CD4-positive, alpha-beta T cell treated with Interleukin-6 at 100 ng/mL for 8 hours (primary cell): ENCODE results near the gene CENPU.
A peak's percentile ranks its signal among the peaks of the same experiment; 100 is the strongest.
"Not testable (repeated sequence)": the region's sequence is repeated elsewhere in the genome, so short reads cannot be mapped to it uniquely, and the experiment has no call there.

Experiments used
- DNase-seq: peaks from one replicate; pipeline ENCODE4 v3.0.0-alpha.2; 2020; ENCODE audit warnings: mixed read lengths, low spot score

CENPU gene

GRCh38 chr4:184751585-184751956 lies 17.7 kb upstream of the CENPU start:
- no peak for DNase-seq

DNA sequence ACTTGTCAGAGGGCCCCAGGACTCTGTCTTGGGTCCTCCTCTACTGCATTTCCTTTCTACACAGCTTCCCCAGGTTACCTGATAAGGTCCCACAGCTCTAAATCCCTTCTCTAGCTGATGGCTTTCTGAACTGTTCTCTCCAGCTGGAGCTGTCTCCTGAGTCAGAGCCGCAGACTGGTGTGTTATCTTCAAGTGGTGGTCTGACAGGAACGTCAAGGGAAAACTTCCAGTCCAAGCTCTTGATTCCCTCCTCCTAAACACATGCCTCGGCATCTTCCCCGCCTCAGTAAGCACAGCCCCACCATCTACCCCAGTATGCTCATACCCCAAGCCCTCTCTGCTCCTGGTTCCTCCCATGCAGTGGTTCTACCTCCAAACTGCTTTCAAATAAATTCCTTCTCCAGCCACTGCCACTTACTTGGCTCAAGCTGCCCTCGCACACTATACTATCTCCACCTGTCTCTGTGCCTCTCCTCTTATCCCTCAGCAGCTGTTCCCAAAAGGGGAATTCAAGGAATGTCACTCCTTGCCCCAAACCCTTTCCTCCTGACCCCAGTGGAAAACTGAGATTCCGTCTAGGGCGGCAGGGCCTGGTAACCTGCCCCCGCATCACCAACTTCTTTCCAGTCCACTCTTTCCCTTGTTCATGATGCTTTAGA lies 17.2 kb upstream of the CENPU start:
- no peak for DNase-seq

GRCh38 chr4:184748251-184748652 lies 14.4 kb upstream of the CENPU start:
- DNase-seq = no peak

GRCh38 chr4:184747034-184747830 lies 13.3 kb upstream of the CENPU start:
- DNase-seq = no peak

GRCh38 chr4:184745831-184746795 lies 12.2 kb upstream of the CENPU start:
- DNase-seq = peak; percentile 72

DNA sequence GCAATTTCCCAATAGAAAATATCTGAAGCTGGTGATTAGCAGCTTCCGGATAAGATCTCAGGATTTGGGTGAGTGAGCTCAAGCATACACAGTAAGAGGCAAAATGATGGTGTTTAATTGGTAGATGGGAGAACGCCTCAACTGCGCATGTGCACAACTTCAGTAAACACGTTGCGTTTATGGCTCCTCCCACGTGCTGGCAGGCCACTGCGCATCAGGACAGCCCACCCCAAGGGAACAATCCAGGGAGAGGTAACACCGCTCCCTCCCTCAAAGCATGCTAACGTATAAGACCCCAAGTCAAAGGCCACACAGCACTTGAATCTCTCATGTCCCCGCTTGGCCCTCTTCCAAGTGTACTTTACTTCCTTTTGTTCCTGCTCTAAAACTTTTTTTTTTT lies 10.3 kb upstream of the CENPU start:
- no peak for DNase-seq

- DNase-seq = no peak
Observed at GRCh38 chr4:184743650-184744049, 9.8 kb upstream of the CENPU start.

- DNase-seq = not testable (repeated sequence)
Observed at GRCh38 chr4:184741651-184742050, 7.8 kb upstream of the CENPU start.

DNA sequence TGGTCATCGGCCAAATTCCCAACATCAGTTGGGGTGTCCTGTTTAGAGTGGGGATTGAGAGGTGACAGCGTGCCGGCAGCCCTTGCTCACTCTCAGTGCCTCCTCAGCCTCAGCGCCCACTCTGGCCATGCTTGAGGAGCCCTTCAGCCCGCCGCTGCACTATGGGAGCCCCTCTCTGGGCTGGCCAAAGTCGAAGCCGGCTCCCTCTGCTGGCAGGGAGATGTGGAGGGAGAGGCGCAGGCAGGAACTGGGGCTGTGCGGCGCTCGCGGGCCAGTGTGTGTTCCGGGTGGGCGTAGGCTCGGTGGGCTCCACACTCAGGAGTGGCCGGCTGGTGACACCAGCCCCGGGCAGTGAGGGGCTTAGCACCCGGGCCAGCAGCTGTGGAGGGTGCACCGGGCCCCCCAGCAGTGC lies 7.1 kb upstream of the CENPU start:
- no peak for DNase-seq

DNA sequence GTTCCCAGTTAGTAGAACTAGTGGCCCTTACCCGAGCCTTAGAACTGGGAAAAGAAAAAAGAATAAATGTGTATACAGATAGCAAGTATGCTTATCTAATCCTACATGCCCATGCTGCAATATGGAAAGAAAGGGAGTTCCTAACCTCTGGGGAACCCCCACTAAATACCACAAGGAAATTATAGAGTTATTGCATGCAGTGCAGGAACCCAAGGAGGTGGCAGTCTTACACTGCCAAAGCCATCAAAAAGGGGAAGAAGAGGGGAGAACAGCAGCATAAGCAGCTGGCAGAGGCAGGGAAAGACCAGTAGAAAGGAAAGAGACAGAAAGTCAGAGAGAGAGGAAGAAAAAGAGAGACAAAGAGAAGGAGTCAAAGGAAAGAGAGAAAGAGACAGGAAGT lies 5.7 kb upstream of the CENPU start:
- not testable (repeated sequence) for DNase-seq

DNA sequence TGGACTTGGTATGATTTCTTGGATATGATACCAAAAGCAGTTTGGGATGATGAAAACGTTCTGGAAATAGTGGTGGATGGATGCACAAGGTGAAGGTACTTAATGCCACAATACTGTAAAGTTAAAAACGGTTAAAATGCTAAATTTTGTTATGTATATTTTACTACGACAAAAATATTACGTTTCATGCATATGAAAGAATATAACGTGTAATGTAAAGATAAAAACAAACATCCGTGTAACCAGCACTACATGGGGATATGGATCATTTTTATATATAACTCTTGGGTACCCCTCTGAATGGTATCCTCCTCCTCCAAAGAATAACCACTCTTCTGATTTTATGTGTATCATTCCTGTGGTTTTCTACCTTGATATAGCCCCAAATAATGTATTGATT lies 862 bp upstream of the CENPU start:
- no peak for DNase-seq

DNA sequence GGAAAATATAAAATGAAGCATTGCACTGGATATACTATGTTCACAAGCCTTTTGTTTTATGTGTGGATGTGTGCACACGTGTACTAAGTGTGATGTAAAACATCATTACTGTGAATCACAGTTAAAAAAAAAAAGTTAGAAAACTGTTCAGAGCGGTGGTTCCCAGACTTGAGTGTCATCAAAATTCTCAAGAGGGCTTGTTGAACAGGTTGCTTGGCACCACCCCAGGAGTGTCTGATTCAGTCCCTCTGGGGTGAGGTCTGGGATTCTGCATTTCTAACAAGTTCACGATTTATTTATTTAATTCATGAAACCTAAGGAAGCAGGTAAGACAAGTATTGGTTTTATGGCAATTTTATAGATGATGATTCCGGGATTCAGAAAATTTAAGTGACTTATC lies 1.8 kb downstream of the CENPU start:
- no peak for DNase-seq

GRCh38 chr4:184731056-184731455 lies 2.8 kb downstream of the CENPU start:
- no peak for DNase-seq

DNA sequence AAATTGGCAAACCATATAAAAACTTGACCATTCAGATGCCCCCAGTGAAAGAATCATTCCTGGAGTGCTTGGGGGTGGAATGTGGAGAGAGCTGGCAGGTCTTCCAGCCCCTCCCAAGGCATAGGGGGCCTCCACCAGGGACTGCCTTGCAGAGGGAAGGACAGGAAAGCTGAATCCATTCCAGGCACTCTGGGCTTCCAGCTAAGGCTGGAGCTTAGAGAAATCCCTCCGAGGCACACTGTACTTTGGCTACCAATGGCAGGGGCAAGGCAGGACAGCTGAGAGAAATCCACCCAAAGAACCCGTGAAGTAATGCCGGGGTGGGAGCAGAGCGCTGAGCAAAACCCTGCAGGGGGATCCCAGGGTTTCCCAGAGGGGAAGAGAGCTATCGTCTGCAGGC lies 4.0 kb downstream of the CENPU start:
- DNase-seq = no peak

- DNase-seq = no peak
Observed at GRCh38 chr4:184728858-184729257, 5.0 kb downstream of the CENPU start.

GRCh38 chr4:184727430-184727829 lies 6.5 kb downstream of the CENPU start:
- DNase-seq = no peak

DNA sequence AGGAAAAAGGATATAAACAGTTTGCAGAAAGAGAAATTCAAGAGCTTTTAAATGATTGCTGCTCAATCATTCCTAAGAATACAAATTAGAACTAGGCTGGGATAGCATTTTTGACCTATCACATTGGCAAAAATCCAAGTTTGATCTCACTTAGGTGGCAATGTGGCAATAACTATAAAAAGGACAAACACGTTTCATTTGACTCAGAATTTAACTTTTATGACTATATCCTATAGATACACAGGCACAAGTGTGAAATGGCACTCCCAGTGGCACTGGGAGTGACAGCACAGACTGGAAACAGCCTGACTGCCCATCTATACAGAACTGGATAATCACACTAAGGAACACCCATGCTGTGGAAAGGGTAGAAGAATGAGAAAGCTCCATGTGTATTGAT lies 11.1 kb downstream of the CENPU start:
- DNase-seq = no peak

DNA sequence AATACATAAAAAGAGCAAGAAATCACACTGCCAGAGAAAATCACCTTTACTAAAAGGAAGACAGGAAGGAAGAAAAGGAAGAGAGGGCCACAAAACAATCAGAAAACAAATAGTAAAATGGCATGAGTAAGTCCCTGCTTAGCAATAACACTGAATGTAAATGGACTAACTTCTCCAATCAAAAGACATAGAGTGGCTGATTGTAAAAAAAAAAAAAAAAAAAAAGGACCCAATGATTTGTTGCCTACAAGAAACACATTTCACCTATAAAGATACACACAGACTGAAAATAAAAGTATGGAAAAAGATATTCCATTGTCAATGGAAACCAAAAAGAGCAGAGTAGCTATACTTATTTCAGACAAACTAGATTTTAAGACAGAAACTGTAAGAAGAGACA lies 12.6 kb downstream of the CENPU start:
- no peak for DNase-seq

- no peak for DNase-seq
Observed at GRCh38 chr4:184719407-184719806, 14.5 kb downstream of the CENPU start.

DNA sequence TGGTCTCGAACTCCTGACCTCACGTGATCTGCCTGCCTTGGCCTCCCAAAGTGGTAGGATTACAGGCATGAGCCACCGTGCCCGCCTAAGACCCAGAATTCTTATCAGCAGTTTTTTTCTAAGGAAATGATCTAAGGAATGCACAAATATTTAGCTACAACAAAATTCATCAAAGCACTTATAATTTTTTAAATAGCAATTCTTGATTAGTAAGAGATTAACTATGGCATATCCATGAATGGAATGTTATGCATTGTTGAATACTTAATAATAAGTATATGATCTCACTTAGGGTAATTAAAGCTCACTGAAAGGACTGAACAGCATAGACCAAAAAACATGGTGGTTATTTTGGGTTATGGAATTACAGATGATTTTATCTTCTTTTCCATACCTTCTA lies 18.4 kb downstream of the CENPU start:
- no peak for DNase-seq

DNA sequence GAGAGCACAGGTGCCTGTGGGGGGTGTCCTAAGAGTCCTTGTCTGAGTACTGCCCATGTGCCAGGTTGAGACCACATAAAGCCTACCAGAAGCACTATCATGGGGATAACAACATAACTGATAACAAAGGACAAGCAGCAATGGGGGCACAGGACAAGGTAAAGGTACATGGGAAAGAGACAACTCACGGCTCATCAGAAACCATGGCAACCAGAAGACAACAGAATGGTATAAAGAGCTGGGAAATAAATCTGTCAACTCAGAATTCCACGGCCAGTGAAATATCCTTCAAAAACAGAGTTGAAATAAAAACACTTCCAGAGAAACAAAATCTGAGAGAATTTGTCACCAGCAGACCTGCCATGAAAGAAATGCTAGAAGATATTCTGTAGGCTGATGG lies 20.0 kb downstream of the CENPU start:
- DNase-seq = no peak

- no peak for DNase-seq
Observed at GRCh38 chr4:184712322-184712721, 21.6 kb downstream of the CENPU start.

DNA sequence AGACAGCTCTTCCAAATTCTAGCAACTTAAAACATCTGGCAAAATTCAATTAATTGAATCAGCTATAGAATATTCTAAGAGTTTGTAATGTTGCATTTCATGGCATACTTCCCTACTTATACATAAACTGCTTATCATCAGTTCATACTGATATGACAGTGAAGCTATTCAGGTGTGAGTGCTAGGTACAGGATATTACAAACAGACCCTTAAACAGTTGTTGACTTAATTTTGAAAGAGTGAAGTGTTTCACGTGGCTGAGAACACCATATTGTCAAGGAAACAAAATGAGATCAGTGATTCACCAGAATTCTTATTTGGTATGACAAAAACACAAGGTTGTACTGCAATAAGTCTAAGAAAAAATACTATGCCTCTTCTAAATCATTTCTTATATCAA lies 27.4 kb downstream of the CENPU start:
- DNase-seq = no peak
